Endothelial cell (in vitro differentiated cells): ENCODE results near the gene OR51B4. TPM values are rescaled to one million over a fixed set of nuclear protein-coding genes. Genes with fewer than 3 reads are reported as not detected.

Experiments
- DNase-seq: peaks from one replicate; pipeline ENCODE4 v3.0.0; 2021; ENCODE audit warnings: low spot score
- H3K27ac Mint-ChIP-seq: one replicate; pipeline ENCODE4 v1.8.0; 2021; ENCODE audit warnings: mixed read lengths, inconsistent platforms; ENCODE audit not compliant: unreplicated experiment
- H3K27me3 Mint-ChIP-seq: one replicate; pipeline ENCODE4 v1.8.0; 2021; ENCODE audit warnings: mild to moderate bottlenecking, moderate library complexity, mixed read lengths, inconsistent platforms; ENCODE audit not compliant: unreplicated experiment
- H3K36me3 Mint-ChIP-seq: one replicate; pipeline ENCODE4 v1.8.0; 2021; ENCODE audit warnings: mild to moderate bottlenecking, low read depth, mixed read lengths, inconsistent platforms; ENCODE audit not compliant: unreplicated experiment
- H3K4me1 Mint-ChIP-seq: one replicate; pipeline ENCODE4 v1.8.0; 2021; ENCODE audit warnings: mild to moderate bottlenecking, mixed read lengths, inconsistent platforms; ENCODE audit not compliant: unreplicated experiment
- H3K4me3 Mint-ChIP-seq: one replicate; pipeline ENCODE4 v1.8.0; 2021; ENCODE audit warnings: mild to moderate bottlenecking, mixed read lengths, inconsistent platforms; ENCODE audit not compliant: unreplicated experiment
- H3K9me3 Mint-ChIP-seq: one replicate; pipeline ENCODE4 v1.8.0; 2021; ENCODE audit warnings: mixed read lengths, inconsistent platforms; ENCODE audit not compliant: unreplicated experiment
- CTCF ChIP-seq: fragments of 200-600 bp; sonication (generic); IDR thresholded peaks from one replicate; pipeline ENCODE4 v1.5.0; 2021; ENCODE audit warnings: antibody characterized with exemption; ENCODE audit not compliant: unreplicated experiment
- long read RNA-seq: library from polyadenylated mRNA; unstranded; transcript quantifications from one replicate; pipeline ENCODE4 v2.0.0, GENCODE V29; 2020; ENCODE audit not compliant: unreplicated experiment
- total RNA-seq: library from RNA; stranded (reverse); fragmentation: NEBNext Ultra II Directional; extraction: Animal tissue kit (Norgen Biotek cat#: 25700); gene quantifications from one replicate; pipeline ENCODE4 v1.2.1, GENCODE V29; 2021; ENCODE audit not compliant: unreplicated experiment

OR51B4 gene
- 0.49 TPM for total RNA-seq
- long read RNA-seq, result 0 reads

- no peaks in the 10 kb centered on the region for H3K4me1 Mint-ChIP-seq
- H3K9me3 Mint-ChIP-seq, result no peaks in the 10 kb centered on the region
- H3K27ac Mint-ChIP-seq, result no peak within 1 kb of the TSS
- no peaks in the 10 kb centered on the region for H3K36me3 Mint-ChIP-seq
- no peak within 1 kb of the TSS for H3K4me3 Mint-ChIP-seq
- no peak for TF ChIP-seq CTCF
- H3K27me3 Mint-ChIP-seq, result no peaks in the 10 kb centered on the region
- DNase-seq, result no peak
Measured at GRCh38 chr11:5301846-5302245, at the start of gene OR51B4. TSS of gene OR51B4 (minus strand) at chr11:5301946. CDS start at chr11:5301946, 0 bp downstream.

- no peaks in the 10 kb centered on the region for H3K36me3 Mint-ChIP-seq
- H3K9me3 Mint-ChIP-seq, result no peaks in the 10 kb centered on the region
- no peak for TF ChIP-seq CTCF
- no peaks in the 10 kb centered on the region for H3K4me1 Mint-ChIP-seq
- H3K27ac Mint-ChIP-seq, result no peak within 1 kb of the TSS
- no peak for DNase-seq
- H3K27me3 Mint-ChIP-seq, result peaks cover 1% of the 10 kb centered on the region
- H3K4me3 Mint-ChIP-seq, result no peak within 1 kb of the TSS
Measured at GRCh38 chr11:5351208-5351607, 49.5 kb upstream of the OR51B4 start, which contains the start of gene OR51B6. TSS of gene OR51B6 (plus strand) at chr11:5351508. CDS start at chr11:5351508, 0 bp downstream.

- Mint-ChIP-seq H3K27me3 (no peaks in the 10 kb centered on the region), H3K4me3 (no peak overlapping the region), H3K9me3 (no peaks in the 10 kb centered on the region), H3K36me3 (no peaks in the 10 kb centered on the region), H3K27ac (no peak overlapping the region), H3K4me1 (no peaks in the 10 kb centered on the region)
- TF ChIP-seq CTCF, result no peak
- no peak for DNase-seq
Measured at GRCh38 chr11:5349550-5349949, 47.8 kb upstream of the OR51B4 start.

GRCh38 chr11:5348551-5349194 is 46.9 kb upstream of the OR51B4 start:
- Mint-ChIP-seq H3K9me3 (no peaks in the 10 kb centered on the region), H3K4me3 (no peak overlapping the region), H3K27ac (no peak overlapping the region), H3K27me3 (no peaks in the 10 kb centered on the region), H3K4me1 (no peaks in the 10 kb centered on the region), H3K36me3 (no peaks in the 10 kb centered on the region)
- DNase-seq, result no peak
- no peak for TF ChIP-seq CTCF

- no peak for DNase-seq
- Mint-ChIP-seq H3K4me3 (no peak overlapping the region), H3K9me3 (no peaks in the 10 kb centered on the region), H3K27me3 (no peaks in the 10 kb centered on the region), H3K36me3 (no peaks in the 10 kb centered on the region), H3K27ac (no peak overlapping the region), H3K4me1 (no peaks in the 10 kb centered on the region)
- no peak for TF ChIP-seq CTCF
Measured at GRCh38 chr11:5345831-5346230, 44.1 kb upstream of the OR51B4 start.
